ENCODE measurements around the gene CAMK2D.

CAMK2D gene

DNA sequence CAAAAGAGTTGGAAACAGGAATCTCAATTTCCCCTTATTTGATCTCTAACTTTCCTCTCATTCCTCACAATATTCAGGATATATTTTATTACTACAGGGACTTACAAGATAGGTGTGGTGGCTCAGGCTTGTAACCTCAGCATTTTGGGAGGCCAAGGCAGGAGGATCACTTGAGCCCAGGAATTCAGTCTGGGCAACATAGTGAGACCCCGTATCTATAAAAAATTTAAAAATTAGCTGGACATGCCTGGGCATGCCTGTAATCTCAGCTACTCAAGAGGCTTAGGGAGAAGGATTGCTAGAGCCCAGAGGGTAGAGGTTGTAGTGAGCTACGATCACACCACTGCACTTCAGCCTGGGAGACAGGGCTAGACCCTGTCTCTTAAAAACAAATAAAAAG lies 200.4 kb downstream of the CAMK2D start:
- no peak for DNase-seq

DNA sequence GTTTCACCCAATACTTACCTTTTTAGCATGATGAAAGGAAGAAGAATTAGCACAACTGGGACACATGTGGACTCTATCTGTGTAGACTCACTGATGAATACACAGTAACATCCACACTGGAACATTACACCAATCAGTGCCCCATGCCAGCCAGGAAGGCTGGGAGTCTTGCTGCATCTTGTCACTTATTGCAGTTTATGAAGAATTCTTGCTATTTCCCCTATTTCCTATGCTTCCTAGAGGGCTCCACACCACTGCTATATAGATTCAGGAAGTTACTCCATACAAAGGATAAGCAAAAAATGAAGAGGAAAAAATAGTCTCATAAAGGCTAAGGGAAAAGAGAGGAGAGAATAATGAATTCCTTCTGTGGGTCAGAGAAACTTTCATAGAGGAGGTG lies 201.0 kb downstream of the CAMK2D start:
- DNase-seq, result no peak

DNA sequence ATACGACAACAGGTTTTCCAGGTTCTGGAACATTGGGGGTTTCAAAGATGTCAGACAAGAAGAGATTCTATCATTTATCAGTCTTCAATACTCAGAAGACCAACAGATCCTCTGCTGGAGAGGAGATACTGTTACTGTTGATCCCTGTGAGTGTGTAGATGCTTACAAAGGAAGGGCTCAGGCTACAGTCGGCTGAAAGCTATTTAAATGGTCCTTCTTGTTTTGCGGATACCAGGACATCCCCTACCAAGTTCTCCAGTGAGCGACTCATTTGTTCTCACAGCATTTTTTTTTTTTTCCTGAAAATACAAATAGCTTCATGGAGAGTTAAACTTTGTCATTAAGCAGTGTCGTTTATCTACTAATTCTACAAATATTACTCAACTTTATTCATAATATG lies 201.6 kb downstream of the CAMK2D start:
- no peak for DNase-seq

GRCh38 chr4:113556382-113557134 lies 205.0 kb downstream of the CAMK2D start:
- DNase-seq, result no peak

- DNase-seq, result no peak
These were observed 205.7 kb downstream of the CAMK2D start for GRCh38 chr4:113555868-113556267.

DNA sequence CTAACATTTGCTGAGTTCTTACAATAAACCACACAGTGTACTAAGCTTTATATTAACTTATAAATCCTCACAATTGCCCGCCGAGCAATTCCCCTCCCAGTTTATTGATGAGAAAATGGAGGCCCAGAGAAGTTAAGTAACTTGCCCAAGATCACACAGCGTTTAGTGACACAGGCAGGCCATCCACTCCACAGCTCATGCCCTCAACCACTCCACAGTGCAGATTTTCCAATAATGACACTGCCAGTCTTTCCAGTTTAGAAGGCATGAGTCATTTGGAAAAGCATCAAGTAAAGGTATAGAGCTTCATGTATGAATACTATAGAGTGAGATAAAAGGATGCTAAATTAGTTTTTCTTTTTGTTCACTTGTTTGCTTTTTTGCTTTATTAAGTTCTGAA lies 208.5 kb downstream of the CAMK2D start:
- no peak for DNase-seq

DNA sequence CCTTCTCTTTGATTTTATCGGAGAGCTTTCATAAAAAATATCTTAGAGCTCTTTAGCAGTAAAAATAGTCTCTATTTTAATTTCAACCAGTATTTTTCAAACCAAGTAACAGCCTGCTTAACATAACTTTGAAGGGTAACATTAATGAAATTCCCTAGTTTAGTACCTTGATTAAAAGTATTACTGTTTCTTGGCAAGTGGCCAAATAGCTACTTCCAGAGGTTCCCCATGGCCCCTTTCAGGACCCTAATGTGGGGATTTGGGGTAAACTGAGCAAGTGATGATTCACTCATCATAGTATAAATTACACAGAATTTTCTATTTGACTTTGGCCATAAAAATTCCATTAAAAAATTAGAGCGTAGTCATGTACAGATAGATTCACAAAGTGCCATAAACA lies 211.0 kb downstream of the CAMK2D start:
- DNase-seq, result no peak

GRCh38 chr4:113548303-113548702 lies 213.2 kb downstream of the CAMK2D start:
- no peak for DNase-seq

DNA sequence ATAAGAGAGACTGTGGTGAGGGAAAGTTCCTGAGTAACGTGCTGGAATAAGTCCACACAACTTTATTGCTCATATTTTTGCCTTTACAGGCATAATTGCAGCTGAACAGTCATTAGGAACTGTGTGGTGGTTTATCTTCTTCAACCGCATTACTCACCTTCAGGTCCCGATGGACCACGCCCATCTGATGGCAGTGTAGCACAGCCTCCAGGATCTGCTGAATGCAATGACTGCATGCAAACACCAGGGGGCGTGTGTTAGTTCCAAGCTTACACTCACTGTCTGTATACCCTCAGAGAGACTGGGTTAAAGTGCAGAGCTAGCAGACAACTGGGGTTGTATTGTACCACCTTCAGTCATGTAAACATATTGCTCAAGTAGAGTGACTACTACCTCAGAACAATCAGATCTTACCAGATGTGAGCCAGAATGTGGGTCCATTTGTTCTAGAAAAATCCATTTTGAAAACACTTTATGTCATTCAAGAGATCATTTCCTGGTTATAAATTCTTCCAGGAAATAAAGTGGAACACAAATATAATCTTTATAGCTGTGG lies 214.0 kb downstream of the CAMK2D start:
- peak; percentile 55 to 88 (median 79) for DNase-seq

GRCh38 chr4:113541933-113542332 lies 219.6 kb downstream of the CAMK2D start:
- DNase-seq, result no peak

DNA sequence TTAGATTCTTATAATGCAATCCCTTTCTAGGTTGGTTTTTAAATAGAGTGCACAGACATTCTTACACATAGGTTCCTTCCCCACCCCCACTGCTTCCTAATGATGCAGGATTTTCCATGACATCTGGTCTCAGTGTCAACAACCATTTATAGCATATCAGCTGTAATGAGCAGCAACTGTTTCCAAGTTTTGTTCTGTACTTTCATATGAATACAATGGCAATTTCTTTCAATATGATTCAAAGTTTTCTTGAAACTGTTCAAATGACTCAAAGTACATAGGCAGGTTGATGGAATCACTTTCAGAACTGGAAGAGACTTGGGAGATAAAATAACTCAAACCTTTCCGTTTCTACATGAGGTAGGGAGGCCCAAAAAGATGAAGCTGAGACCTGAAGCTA lies 220.7 kb downstream of the CAMK2D start:
- DNase-seq, result no peak

GRCh38 chr4:113539408-113539807 lies 222.1 kb downstream of the CAMK2D start:
- no peak for DNase-seq

- DNase-seq, result no peak
These were observed 223.9 kb downstream of the CAMK2D start for GRCh38 chr4:113537628-113538027.

DNA sequence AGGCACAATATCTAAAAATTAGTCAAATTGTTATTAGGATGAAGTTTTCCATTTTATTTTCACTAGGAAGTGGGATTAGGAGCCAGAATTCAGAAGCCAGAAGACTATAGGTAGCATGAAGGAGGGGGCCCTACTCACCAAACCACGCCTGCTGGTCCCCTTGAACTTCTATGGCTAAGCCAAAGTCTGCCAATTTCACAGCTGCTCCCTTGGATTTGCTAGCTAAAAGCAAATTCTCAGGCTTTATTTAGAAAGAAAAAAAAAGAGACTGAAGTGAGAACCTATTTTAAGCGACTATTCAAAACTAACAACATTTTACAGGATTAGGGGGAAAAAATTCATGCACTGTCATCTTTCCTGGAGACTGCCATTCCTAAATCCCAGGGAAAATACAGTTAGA lies 224.3 kb downstream of the CAMK2D start:
- no peak for DNase-seq

DNA sequence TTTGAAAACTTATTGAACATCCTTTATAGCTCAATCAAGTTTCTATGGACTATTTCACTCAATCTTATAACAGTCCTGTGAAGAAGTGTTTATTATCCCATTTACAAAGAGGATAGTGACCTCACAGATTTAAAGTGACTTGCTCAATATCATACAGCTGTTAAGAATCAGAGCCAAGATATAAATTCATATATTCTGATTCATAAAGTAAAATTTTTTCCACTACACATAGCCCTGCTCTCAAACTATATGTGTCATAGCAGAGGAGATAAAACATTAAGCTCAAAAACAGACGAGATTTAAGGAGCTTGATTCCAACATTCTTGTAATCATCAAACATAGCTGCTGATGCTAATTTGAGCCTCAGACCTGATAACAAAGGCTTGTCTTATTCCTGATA lies 226.8 kb downstream of the CAMK2D start:
- DNase-seq, result no peak

DNA sequence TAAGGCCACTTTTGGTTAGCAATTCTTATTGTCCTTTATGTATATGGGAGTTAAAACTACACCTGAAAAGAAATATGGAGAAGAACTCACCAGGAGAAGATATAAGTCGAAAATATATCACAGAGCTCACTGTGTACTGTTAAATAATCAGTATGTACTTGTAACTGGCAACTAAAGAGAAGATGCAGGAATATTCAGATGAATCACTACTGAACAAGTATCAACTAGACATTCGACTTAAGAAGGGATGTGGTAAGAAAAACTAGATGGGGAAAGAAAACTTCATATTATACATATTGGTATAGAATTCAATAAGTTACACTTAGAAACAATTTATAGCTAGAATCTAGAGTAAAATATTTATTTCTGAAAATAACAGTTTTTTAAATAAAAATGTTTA lies 230.0 kb downstream of the CAMK2D start:
- DNase-seq, result no peak

GRCh38 chr4:113528395-113528794 lies 233.1 kb downstream of the CAMK2D start:
- no peak for DNase-seq

GRCh38 chr4:113525521-113525920 lies 236.0 kb downstream of the CAMK2D start:
- DNase-seq, result no peak

DNA sequence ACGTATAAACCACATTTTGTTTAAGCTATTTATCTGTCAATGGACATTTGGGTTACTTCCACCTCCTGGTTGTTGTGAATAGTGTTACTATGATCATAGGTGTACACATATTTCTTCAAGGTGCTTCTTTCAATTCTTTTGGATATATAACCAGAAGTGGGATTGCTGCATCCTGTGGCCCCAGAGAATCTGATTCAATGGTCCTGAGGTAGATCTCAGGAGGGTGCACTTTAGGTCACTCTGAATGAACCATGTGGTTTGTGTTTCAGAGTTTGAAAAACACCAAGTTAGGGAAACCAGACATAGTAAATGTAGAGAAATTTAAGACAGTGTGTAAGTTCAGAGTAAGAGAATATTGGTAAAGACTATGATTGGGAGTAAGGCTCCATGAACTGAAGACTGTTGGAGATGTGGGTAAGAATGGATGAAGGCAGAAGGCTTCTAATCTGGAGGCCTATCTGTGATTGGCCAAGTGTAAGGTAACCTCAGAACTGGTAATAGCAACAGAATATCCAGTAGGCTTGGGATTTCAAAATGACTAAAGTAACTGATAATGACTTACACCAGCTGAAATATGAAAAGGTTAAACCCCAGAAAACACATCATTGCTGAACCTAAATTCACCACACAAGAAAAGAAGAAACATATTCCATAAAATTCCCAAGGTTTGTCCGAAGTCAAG lies 236.9 kb downstream of the CAMK2D start:
- DNase-seq, result no peak

DNA sequence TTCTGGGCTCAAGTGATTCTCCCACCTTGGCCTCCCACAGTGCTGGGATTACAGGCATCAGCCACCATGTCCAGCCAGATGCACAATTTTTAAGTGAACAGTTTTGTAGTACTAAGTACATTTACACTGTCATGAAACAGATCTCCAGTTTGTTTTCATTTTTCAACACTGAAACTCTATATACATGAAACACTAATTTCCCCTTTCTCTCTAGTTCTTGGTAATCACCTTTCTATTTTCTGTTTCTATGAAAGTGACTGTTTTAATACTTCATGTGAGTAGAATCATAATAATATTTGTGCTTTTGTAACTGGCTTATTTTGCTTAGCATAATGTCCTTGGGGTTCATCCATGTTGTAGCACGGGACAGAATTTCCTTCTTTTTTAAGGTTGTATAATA lies 237.4 kb downstream of the CAMK2D start:
- no peak for DNase-seq

DNA sequence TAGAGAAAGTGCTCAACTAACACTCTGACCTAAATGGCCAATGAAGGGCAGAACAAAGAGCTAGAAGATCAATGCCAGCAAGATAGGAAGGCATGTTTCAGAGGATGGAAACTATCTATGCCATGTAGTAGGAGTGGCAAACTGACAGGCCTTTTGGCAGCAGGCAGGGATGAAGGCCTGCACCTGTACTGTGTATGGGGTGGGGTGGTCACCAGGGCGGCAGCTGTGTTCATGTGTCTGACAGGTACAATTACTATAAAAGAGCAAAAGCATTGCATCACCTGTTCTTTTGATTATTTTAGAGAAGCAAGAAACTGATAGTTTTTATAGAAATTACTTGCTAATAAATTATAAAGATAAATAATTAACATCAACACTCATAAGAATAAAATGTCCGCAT lies 239.1 kb downstream of the CAMK2D start:
- no peak for DNase-seq

DNA sequence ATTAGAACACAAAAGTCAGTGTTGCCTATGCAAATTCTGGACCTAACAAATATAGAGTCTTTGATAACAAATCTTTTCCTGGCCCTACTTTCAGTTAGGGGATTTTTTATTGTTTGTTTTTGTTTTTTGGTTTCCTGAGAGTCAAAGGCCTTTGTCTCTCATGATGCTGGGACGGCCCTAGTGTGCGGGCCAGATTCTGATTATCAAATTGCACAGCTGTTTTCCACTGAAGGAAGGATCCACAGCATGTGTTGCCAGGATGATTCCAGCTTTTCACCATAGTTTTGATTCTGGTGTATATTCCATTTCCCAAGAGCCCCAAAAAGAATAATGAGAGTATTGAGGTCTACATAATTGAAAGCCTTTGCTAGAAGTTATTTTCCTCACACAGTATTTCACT lies 248.2 kb downstream of the CAMK2D start:
- DNase-seq, result no peak

GRCh38 chr4:113512880-113513279 lies 248.7 kb downstream of the CAMK2D start:
- DNase-seq, result no peak

DNA sequence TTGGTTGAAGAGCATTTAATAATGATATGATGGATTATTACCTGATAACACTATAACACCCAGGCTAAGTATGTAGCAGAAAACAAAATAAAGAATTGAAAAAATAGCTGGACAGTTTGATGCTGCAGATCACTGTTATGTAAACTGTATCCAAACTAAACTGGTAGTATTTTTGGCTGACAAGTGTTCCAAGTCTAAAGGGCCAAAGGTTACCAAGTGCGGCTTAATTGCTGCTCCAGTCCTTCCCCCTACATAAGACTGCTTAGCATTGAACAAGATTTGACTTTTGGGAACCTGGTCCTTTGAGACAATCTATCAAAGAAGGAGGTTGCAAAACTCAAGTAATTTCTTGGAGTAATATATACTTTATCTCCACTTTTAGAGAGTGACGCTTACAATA lies 249.6 kb downstream of the CAMK2D start:
- DNase-seq, result no peak

DNA sequence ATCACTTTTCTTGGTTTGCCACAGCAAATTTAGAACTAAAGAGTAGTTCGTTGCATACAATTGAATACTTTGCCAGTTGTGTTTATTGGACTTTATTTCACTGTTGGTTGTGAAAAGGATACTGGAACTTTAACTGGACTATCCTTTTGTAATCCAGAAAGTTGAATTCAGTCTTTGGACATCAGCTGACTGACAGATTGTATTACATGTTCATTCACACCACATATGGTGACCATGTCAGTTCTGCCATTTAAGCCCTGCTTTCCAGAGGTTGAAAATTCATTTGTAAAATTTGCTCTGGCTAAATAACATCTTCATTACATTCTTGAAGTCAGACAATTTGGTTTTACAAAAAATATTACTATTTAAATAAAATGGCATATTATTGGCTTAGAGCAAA lies 251.7 kb downstream of the CAMK2D start:
- DNase-seq, result no peak

Measured in stimulated activated naive CD4-positive, alpha-beta T cell (primary cell).